ENCODE measurements around the gene ZDHHC13.

DNA sequence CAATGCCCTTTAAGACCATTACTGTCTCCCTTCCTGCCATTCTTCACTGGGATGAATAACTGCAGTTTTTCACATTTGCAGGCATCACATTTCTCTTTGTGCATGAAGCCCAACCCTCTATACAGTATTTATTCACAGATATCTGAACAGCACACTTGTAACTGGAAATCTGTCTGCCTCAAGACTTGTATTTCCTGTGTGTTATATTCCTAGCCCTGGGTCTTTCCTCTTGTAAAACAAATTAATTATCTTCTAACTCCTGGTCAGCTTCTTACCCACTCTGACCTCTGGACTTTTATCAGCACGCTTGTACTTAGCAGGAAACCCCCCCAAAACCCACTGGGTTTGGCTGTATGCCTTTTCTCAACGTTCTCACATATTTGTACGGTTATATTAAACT is 82.8 kb downstream of the ZDHHC13 start:
- TF ChIP-seq, protein P1, sequence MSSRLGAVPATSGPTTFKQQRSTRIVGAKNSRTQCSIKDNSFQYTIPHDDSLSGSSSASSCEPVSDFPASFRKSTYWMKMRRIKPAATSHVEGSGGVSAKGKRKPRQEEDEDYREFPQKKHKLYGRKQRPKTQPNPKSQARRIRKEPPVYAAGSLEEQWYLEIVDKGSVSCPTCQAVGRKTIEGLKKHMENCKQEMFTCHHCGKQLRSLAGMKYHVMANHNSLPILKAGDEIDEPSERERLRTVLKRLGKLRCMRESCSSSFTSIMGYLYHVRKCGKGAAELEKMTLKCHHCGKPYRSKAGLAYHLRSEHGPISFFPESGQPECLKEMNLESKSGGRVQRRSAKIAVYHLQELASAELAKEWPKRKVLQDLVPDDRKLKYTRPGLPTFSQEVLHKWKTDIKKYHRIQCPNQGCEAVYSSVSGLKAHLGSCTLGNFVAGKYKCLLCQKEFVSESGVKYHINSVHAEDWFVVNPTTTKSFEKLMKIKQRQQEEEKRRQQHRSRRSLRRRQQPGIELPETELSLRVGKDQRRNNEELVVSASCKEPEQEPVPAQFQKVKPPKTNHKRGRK (CRISPR knock-in tag; IDR thresholded peaks at IDR 0.05; ENCODE audit: borderline replicate concordance) = no peak
- TF ChIP-seq, protein P2, sequence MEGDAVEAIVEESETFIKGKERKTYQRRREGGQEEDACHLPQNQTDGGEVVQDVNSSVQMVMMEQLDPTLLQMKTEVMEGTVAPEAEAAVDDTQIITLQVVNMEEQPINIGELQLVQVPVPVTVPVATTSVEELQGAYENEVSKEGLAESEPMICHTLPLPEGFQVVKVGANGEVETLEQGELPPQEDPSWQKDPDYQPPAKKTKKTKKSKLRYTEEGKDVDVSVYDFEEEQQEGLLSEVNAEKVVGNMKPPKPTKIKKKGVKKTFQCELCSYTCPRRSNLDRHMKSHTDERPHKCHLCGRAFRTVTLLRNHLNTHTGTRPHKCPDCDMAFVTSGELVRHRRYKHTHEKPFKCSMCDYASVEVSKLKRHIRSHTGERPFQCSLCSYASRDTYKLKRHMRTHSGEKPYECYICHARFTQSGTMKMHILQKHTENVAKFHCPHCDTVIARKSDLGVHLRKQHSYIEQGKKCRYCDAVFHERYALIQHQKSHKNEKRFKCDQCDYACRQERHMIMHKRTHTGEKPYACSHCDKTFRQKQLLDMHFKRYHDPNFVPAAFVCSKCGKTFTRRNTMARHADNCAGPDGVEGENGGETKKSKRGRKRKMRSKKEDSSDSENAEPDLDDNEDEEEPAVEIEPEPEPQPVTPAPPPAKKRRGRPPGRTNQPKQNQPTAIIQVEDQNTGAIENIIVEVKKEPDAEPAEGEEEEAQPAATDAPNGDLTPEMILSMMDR (IDR thresholded peaks at IDR 0.05) = no peak
- no peak for TF ChIP-seq TP53 (CRISPR knock-in tag; IDR thresholded peaks at IDR 0.05)

Measured in WTC11 (cell line).